ENCODE measurements around the gene CAMK4.

The CAMK4 gene

DNA sequence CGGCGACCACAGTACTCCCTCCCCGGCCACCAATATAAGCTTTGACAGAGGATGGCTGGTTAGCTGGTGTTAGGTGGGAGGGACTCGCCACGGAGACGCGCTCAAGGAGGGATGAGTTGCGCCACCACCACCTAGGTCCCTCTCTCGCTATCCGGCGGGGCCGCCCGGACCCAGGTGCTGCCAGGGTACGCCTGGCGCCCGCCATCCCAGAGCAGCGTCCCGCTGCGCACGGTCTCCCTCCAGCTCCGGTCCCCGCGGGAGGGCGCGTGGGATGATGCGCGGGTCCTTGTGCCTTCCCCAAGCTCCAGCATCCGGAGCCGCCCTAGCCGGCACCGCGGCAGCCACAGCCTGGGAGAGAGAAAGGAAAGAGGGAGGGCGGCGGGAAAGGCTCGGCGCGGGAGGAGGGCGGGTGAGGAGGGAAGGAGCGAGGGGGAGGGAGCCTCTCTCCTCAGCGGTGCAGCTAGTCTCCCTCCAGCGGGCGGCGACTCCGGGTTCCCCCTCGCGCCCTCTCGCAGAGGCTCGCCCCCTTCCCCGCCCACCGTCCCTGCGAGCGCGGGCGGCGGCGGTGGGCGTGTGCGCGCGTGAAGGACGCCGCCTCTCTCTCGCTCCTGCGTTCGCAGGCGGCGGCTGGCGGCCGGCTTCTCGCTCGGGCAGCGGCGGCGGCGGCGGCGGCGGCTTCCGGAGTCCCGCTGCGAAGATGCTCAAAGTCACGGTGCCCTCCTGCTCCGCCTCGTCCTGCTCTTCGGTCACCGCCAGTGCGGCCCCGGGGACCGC, at the start of gene CAMK4:
Gene CAMK4 (plus strand): TSS at position 598 of the 774 bp plus-strand sequence. CDS start 100 bp downstream, at position 698.
- peak; percentile 20 for DNase-seq

DNA sequence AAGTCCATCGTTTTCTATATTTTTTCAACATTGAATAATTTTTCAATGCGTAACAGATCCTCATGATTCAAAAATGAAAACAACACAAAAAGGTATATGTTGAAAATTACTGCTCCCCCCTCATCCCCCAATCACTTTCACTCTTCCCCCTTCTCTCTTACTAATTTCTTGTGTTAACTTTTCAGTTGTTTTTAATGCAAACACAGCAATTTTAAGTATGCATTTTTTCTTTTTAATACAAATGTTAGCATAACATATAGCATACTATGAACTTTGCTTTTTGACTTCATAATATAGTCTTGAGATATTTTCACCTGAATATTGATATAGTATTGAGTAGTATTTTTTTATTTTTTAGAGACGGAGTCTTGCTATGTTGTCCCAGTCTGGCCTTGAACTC, 41.1 kb upstream of the CAMK4 start:
- DNase-seq = no peak

DNA sequence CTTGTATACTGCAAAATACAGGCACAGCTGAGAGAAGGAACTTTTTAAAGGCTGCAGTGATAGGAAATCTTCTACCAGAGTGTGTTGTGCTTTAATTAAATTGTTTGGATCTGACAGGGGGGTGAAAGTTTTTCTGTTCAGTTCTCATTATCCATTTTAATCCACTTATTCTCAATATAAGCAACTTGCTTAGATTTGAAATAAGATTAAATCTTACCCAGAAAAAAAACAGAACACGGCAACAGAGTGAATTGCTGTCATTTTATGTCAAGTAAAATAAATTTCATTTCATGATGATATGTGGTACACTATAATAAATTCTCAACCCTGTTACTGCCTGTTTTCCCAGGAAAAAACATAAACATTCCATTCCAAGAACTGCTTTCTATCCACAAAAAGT, 37.1 kb upstream of the CAMK4 start:
- DNase-seq = no peak

DNA sequence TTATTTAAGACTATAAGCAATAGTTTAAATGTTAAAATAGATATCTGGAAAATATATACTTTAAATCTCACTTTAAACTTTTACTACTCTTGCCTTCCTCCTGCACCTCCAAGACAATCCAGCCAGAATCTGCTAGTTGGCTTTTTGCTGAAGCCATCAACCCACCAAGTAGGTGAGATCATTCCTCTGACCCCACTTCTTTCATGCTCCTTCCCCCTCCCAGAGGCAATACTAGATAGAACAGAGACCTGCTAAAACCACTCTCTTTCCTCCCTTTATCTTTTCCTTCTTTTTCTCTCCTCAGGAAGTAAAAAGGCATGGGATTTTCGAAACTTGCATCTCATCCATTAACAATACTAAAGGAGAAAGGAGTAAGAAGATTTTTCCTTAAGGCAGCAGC, 30.1 kb upstream of the CAMK4 start:
- no peak for DNase-seq

DNA sequence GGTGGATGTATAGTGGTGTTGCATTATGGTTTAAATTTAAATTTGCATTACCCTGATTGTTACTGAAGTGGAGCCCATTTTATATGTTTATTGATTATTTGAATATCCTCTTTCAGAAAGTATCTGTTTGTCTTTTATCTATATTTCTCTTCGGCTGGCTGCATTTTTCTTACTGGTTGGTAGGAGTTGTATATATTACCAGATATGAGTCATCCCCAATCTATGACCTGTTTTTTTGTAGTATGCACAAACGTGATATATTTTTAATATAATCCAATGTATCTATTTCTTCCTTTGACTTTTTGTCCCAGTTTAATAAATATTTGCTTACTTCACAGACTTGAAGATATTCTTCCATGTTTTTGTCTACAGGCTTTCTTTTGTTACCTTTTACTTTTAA, 29.3 kb upstream of the CAMK4 start:
- DNase-seq = no peak

DNA sequence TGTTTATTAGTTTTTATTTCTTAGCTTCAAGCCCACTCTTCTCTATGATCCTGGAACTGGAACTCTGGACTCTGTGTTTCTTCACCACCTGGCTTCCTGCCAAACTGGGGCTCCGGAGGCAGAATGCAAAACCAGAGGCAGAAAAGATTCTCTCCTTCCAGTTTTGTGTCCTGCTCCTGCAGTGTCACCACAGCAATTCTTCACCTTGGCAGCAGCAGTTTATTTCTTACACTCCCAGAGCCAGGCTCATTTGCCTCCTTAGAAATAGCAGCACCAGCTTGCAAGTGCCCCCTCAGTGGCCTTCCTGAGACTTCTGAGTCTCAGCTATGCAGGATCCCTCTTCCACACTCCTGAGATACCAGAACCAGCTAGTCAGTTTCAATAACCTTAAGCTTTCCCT, 26.7 kb upstream of the CAMK4 start:
- no peak for DNase-seq

DNA sequence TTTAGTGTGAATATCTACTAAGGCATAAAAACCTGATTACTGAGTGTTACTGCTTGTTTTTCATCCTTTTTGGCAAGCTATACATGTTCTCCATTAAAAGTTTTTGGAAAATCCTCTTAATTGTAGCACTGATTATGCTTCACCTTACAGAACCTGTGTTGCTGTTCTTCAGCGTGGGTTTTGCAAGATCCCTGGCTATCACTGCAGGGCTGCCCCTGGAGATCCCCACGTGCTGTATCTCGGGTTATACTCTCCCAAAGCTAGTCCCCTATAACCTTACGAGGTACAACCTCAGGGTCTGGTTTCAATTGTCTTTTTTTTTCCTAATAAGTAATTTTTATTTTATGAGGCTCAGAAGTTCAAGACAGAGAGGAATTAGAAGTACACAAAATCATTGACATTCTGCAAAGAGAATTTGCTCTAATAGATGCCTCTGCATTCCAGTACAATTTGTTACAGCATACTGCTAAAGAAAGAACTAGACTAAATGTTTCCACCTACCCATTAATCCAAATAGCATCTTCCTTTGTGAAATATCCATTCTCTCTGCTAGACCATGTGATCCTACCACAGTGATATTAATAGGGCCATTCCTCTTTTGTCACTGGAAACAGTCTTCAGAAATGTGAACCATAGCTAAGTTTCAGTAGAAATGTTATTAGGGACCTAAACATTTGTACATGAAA, 25.8 kb upstream of the CAMK4 start:
- DNase-seq = no peak

DNA sequence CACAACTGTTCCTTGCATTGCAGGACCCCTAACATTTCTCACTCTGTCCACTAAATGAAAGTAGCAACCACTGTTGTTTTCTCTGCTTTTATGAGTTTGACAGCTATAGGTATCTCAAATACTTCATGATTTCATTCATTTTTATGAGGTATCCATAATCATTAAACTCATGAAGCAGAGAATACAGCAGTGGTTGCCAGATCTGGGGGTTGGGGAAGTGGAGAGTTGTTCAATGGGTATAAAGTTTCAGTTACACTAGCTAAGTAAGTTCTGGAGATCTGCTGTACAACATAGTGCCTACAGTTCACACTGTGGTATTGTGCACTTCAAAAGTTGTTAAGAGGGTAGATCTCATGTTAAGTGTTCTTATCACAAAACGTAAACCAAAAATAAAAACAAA, 23.4 kb upstream of the CAMK4 start:
- DNase-seq = no peak

DNA sequence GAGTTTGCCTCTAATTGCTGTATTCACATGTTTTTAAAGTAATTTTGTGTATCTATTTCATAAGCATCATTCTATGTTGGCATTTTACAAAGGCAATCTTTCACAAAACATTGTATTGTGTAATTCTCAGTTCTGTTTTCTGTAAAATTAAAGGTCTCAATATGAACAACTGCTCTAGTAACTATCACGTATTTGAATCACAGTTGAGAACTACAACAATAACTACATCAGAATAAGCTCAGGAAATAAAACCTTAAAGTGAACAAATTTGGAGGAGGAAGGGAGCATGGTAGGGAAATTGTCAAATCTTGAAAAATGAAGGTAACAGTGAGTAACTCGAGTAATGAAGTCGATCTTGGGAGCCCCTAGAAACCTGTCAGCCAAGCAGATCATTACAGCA, 22.5 kb upstream of the CAMK4 start:
- no peak for DNase-seq

DNA sequence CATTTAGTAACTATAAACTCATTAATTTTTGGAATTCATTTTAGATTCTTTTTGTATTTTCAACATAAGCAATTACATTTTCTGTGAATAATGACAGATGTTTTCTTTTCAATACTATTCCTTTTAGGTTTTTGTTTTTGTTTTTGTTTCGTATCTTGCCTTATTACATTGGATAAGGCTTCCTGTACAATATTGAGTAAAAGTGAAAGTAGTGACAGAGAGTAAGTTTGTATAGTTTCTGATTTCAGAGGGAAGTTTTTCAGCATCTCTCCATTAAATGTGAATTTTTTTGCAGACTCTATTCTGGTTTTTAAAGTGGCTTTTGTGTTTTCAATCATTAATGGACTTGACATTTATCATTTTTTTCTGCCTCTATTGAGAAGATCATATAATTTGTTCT, 12.8 kb upstream of the CAMK4 start:
- no peak for DNase-seq

DNA sequence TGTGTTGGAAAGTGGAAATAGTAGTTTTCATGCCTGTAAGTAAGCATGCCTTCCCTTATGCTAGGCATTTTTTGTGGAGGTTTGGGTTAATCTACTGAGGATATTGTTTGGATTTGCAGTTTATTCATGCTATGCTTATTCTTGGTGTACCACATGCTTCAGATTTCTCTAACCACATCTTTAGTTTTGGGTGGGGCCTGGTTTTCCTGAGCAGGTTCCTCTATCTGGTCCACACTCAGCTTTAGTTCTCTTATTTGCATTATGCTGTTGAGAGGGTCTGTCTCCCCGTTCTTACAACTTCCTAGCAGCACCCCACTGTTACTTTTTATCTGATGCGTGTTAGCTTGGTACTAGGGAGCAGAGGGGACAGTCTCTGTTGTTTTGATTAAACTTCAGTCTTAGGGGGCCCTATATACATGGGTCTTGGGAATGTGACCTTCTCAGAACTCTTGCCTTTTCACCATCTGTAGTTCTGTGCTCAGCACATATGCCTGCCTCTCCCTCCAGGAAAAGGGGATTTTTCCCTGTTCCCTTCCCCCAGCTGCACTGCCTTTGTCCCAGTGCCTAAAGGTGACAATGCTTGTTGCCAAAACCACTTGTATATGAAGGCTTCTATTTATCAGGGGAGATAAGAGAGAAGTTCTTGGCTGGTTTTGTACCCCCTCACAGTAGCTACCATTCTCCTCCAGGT, 10.0 kb upstream of the CAMK4 start:
- DNase-seq = no peak

DNA sequence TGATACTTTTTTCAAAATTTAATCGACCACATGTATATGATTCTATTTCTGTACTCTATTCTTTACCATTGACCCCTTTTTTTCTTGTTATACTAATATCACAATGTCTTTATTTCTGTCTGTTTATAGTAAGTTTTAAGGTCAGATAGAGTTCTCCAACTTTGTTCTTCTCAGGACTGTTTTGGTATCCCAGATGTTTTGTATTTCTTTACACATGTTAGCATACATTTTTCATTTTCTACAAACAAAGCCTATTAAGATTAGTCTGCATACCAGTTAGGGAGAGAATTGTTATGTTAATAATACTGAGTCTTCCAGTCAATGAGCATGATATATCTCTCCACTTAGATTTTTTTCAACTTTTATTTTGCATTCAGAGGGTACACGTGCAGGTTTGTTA, 8.2 kb upstream of the CAMK4 start:
- no peak for DNase-seq

DNA sequence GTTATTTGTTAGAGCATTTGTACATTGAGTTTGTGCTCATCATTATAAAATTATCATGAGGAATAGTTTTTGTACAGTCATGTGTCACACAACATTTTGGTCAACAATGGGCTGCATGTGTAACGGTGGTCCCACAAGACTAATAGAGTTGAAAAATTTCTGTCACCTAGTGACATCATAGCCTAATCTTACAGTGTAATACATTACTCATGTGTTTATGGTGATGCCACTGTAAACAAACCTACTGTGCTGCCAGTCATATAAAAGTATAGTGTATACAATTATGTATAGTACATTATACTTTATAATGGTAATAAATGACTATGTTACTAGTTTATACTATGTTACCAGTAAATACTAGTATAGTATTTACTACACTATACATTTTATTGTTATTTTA, 3.0 kb upstream of the CAMK4 start:
- no peak for DNase-seq

DNA sequence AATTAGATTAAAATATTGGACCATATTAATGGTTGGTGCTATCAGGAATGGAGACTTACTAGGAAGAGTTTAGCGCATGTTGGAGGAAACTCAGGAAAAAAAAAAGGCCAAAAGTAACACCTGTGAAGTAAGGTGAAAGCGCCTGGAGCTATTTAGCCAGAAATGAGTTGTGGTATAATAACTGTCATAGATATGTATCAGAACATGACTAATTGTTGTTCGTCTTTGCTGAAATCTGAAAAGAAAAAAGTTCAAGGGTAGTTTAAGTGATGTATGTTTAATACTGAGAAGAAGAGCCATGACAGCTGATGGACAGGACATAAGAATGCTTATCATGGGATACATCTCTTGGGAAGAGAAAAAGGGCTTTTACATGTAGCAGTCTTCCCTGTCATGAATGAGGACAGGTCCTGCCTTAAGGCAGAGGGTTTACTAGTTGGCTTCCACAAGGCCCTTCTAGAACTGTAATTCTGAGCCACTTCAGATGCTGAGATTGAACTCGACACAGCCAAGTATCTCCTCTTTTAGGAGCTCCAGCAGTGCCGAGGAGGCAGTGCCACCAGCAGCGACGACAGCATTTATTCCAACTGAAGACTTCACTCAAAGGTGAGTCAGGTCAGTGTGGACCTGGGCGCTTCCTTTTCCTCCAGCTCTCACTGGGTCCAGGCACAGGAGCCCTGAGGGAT, 940 bp upstream of the CAMK4 start:
- no peak for DNase-seq

DNA sequence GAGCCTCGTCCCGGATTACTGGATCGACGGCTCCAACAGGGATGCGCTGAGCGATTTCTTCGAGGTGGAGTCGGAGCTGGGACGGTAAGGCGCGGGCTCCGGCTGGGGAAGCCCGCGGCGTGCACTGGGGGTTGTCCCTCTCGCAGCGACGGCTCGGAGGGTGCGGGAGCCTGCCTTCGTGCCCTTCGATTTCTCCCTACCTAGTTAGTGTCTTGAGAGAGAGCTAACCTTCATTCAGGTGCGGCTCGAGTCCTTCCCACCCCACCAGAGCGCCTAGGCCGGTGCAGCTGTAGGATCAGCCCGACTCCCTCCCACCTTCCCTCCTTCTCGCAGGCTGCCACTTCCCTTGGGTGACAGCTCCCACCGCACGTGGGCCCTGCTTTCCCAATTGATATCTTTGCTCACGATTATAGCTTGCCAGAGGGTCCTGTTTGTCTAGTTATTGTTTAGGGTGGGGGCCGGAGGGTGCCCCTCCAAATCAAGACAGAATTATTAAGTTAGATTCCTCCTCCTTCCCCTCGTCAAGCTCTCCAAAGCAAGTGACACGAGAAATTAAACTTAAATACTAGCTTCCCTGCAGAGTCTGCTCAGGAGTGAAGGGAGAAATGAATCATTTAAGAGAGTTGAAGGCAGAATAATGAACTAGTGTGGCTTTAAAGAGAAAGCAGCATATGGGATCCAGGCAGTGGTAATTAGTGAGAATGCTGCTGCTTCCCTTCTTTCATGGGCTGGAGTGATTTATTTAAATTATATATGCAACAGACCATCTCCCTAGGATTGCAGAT, 569 bp downstream of the CAMK4 start:
- no peak for DNase-seq

DNA sequence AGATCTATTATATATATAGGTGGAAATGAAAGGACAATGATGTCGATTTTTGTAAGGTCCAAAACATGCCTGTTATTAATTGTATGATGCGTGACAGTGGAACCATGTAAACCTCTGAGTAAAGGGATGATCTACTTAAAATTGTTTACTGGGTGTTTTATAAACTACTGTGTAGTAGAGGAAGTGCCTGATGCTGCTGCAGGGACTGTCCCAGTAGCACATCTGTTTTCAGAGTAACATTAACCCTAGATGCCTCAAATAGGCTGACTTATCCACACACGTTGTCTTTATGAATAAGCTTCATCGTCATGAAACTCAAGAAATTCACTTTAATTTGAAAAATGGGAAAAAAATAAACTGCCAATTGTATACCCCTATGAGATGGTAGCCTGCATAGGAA, 1.7 kb downstream of the CAMK4 start:
- DNase-seq = no peak

DNA sequence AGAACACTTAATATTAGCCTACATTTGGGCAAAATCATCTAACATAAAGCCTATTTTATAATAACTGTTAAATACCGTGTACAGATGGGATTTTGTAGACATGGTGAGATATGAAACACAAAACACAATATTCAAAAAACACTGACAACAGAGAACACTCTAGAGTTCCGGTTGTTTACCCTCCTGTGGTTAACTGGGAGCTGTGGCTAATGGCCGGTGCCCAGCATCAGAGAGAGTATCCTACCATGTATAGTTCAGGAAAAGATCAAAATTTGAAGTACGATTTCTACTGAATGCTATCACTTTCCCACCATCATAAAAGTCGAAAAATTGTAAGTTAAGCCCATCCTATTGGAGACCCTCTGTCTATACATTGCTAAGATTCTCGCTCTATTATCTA, 2.4 kb downstream of the CAMK4 start:
- no peak for DNase-seq

DNA sequence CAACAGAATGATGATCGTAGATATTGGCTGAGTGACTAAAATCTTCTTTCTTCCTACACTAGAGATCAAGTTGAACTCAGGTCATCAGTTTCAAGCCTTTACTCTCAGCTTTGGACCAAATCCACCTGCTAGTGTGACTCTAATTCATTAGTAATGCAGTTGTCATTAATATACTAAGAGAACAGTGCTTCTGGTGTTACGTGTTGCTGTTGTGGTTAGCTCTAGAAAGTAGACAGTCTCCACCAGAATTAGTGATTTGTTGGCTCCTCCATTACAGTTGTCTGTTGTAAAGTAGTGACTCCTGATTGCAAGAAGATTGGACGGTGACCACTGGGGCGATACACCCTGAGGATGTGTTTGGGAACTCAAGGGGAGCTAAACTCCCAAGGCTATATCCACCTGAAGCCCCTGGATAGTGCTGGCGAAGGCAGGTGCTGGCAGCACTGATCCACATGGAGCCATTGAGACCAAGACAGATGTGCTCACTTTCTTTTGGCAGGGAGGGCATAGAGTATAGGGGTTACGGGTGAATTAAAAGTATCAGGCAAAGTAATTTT, 3.1 kb downstream of the CAMK4 start:
- no peak for DNase-seq

DNA sequence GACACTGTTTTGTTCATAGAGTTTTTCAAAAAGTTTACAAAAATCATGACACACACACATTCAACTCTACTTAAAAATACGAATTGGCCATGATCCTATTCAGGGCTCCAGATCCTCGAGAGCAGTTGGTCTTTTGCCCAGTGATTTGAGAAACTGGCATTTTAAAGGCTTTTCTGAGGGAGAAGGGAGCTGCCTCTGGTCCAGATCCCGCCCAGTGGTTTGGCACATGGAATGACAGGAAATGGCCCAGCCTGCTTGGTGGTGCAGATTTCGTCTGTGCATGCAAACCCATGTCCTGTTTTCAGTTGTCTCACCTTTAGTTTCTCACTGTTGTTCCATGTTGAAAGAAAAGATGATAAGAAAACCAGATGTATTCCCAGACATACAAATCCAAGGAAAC, 3.6 kb downstream of the CAMK4 start:
- no peak for DNase-seq

DNA sequence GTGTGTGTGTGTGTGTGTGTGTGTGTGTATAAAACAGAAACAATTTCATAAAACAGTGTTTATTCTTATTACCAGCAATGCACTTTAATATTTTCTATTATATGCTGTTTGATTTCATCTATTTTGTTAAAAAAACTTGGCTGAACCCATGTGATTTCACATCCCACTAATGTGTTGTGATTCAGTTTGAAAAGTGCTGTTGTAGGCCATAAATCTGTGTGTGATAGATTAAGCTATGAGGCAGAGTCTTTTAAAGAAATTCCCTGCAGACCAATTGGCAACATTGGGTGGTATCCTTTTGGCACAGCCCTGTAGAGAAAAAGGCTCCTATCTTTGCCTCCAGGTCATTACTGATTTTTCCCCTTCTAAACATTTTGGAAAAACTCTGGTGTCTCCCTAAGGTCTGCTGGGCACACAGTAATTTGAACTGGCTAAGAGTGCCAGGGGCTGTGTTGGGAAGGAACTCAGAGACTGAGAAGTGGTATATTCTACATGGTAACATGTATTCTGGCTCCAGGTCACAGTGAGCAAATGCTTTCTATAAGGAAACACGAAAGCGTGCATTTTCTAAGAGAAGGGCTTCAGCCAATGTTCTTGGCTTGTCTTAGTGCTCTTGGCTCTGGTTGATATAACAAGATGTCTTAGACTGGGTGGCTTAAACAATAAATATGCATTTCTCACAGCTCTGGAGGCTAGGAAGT, 4.5 kb downstream of the CAMK4 start:
- DNase-seq = no peak

DNA sequence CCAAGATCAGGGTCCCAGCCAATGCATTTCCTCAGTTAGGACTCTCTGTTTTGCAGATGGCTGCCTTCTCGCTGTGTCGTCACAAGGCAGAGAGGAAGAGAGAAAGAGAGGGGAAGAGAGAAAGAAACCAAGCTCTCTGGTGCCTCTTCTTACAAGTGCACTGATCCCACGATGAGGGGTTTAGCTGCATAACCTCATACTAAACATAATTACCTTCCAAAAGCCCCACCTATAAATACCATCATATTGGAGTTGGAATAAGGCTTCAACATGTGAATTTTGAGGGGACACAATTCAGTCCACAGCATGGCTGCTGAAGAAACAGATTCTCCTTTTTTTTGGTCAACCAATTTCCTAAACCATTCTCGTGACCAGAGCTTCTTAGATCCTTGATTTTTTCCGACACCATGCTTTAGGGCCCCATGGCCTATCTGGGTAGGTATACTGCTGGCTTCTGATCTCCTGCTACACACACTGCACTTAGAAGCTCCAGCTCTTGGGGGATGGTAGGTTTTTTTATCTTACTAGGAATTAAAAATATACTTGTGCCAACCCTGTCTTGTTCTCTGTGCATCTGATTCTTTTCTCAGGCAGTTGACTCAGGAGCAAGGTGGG, 5.1 kb downstream of the CAMK4 start:
- no peak for DNase-seq

All from hematopoietic multipotent progenitor cell treated with erythropoietin and hydrocortisone succinate and interleukin-3 and kit ligand, for 8 days (in vitro differentiated cells).